ENCODE results near the gene BCO1. TPM values are rescaled to one million over a fixed set of nuclear protein-coding genes. Genes with fewer than 3 reads are reported as not detected.
A peak's percentile ranks its signal among the peaks of the same experiment; 100 is the strongest.

Gene BCO1
- total and polyA plus RNA-seq, 12 donors: 0.20 to 0.42 TPM; not detected in 10

GRCh38 chr16:81275064-81275532, 36.6 kb downstream of the BCO1 start:
- TF ChIP-seq CTCF (IDR thresholded peaks at IDR 0.05): no peak
- Histone ChIP-seq H3K4me3 (no peak overlapping the region), H3K27me3 (no peaks in the 10 kb centered on the region), H3K36me3 (no peaks in the 10 kb centered on the region), H3K9me3 (no peaks in the 10 kb centered on the region), H3K27ac (no peak overlapping the region), H3K4me1 (no peaks in the 10 kb centered on the region)
- peak in 1 of 8 donors; percentile 22 for ATAC-seq
- intact Hi-C loops (cut with DNase I): loop anchor here in 1 of 10 donors (5.0 kb wide), 1 partner anchor 1367 kb away; no protein-coding TSS in a partner anchor
- no peak for DNase-seq
- WGBS, 2 donors: 70 to 76% methylated on average over 9 of the region's 9 CpGs

GRCh38 chr16:81275795-81276194, 37.3 kb downstream of the BCO1 start:
- intact Hi-C loops (cut with DNase I): loop anchor here in 1 of 10 donors (5.0 kb wide), 1 partner anchor 1367 kb away; no protein-coding TSS in a partner anchor
- TF ChIP-seq CTCF (IDR thresholded peaks at IDR 0.05): no peak
- no peaks in the 10 kb centered on the region for H3K36me3 ChIP-seq
- H3K27me3 ChIP-seq: no peaks in the 10 kb centered on the region
- H3K4me1 ChIP-seq: no peaks in the 10 kb centered on the region
- no peaks in the 10 kb centered on the region for H3K9me3 ChIP-seq
- H3K4me3 ChIP-seq: no peak overlapping the region
- no peak overlapping the region for H3K27ac ChIP-seq
- 90 to 92% methylated on average over 9 of the region's 9 CpGs for WGBS, 2 donors
- DNase-seq (no peak), ATAC-seq (no peak)

- Histone ChIP-seq H3K27me3 (no peaks in the 10 kb centered on the region), H3K9me3 (no peaks in the 10 kb centered on the region), H3K4me1 (no peaks in the 10 kb centered on the region), H3K36me3 (no peaks in the 10 kb centered on the region), H3K4me3 (no peak overlapping the region), H3K27ac (no peak overlapping the region)
- intact Hi-C loops (cut with DNase I): loop anchor here in 1 of 10 donors (5.0 kb wide), 1 partner anchor 1366 kb away; no protein-coding TSS in a partner anchor
- no peak for ATAC-seq
- DNase-seq: no peak
- WGBS, 2 donors: 94 to 95% methylated on average over 3 of the region's 3 CpGs
- no peak for TF ChIP-seq CTCF (IDR thresholded peaks at IDR 0.05)
Observed at GRCh38 chr16:81276323-81276722, 37.8 kb downstream of the BCO1 start.

- intact Hi-C loops (cut with DNase I): loop anchor here in 1 of 10 donors (5.0 kb wide), 1 partner anchor 1365 kb away; no protein-coding TSS in a partner anchor
- Histone ChIP-seq H3K9me3 (no peaks in the 10 kb centered on the region), H3K27ac (no peak overlapping the region), H3K36me3 (no peaks in the 10 kb centered on the region), H3K27me3 (no peaks in the 10 kb centered on the region), H3K4me1 (no peaks in the 10 kb centered on the region), H3K4me3 (no peak overlapping the region)
- DNase-seq (no peak), ATAC-seq (no peak)
- no peak for TF ChIP-seq CTCF (IDR thresholded peaks at IDR 0.05)
- 88 to 89% methylated on average over 6 of the region's 6 CpGs for WGBS, 2 donors
Observed at GRCh38 chr16:81277541-81278080, 39.1 kb downstream of the BCO1 start.
